Tibial artery (tissue), 4 donors: ENCODE results near the gene TBXAS1.
A peak's percentile ranks its signal among the peaks of the same experiment; 100 is the strongest.

ENCODE experiments used
- DNase-seq, 2 donors: peaks; one replicate each; pipeline ENCODE4 v3.0.0-alpha.2; 2019
- H3K27ac ChIP-seq, 2 donors: fragments of 200-600 bp; sonication (generic) in 1 of 2; 1 replicate in 1 of 2; 2 replicates in 1 of 2; pipeline ENCODE4 v1.5.1; 2018 to 2019; ENCODE audit warnings: mild to moderate bottlenecking in 1 of 2
- H3K27me3 ChIP-seq, 2 donors: fragments of 200-600 bp; sonication (generic) in 1 of 2; one replicate each; pipeline versions ENCODE4 v1.5.1 to v1.6.0; 2016 to 2019
- H3K36me3 ChIP-seq, 3 donors: fragments of 200-600 bp; sonication (generic) in 2 of 3; one replicate each; pipeline ENCODE4 v1.5.1; 2016 to 2019; ENCODE audit warnings: mild to moderate bottlenecking in 2 of 3
- H3K4me1 ChIP-seq, 4 donors: fragments of 200-600 bp; sonication (generic) in 2 of 4; 1 replicate in 3 of 4; 2 replicates in 1 of 4; pipeline ENCODE4 v1.5.1; 2016 to 2019
- H3K4me3 ChIP-seq, 2 donors: fragments of 200-600 bp; sonication (generic) in 1 of 2; 1 replicate in 1 of 2; 2 replicates in 1 of 2; pipeline ENCODE4 v1.5.1; 2018 to 2019; ENCODE audit warnings: mild to moderate bottlenecking in 2 of 2
- H3K9me3 ChIP-seq, 3 donors: fragments of 200-600 bp; sonication (generic) in 1 of 3; one replicate each; pipeline ENCODE4 v1.5.1; 2016 to 2019
- CTCF ChIP-seq, 2 experiments: fragments of 200-600 bp in 1 of 2; fragments of 450-650 bp in 1 of 2; IDR thresholded peaks; one replicate each; pipeline ENCODE4 v1.5.1; 2017 to 2019; ENCODE audit warnings: antibody characterized with exemption in 2 of 2, mild to moderate bottlenecking in 1 of 2, moderate library complexity in 1 of 2
- intact Hi-C: fragments of 100-400 bp; cut with DNase I; formaldehyde crosslinking; loops from one replicate; pipeline ENCODE4 v1.15.0; 2023; ENCODE audit warnings: low total_unique reads

TBXAS1 gene

GRCh38 chr7:140006600-140006999 is 177.5 kb downstream of the TBXAS1 start:
- Histone ChIP-seq H3K27me3 (peaks cover 0 to 4% of the 10 kb centered on the region in 2 donors), H3K4me3 (no peak overlapping the region), H3K9me3 (no peaks in the 10 kb centered on the region), H3K27ac (no peak overlapping the region), H3K4me1 (no peaks in the 10 kb centered on the region), H3K36me3 (no peaks in the 10 kb centered on the region)
- intact Hi-C loops, result loop anchor here (10.0 kb wide), 3 partner anchors 222 to 512 kb away; no protein-coding TSS in a partner anchor
- no peak for TF ChIP-seq CTCF (IDR thresholded peaks at IDR 0.05)
- peak in 1 of 2 donors; percentile 13 for DNase-seq

DNA sequence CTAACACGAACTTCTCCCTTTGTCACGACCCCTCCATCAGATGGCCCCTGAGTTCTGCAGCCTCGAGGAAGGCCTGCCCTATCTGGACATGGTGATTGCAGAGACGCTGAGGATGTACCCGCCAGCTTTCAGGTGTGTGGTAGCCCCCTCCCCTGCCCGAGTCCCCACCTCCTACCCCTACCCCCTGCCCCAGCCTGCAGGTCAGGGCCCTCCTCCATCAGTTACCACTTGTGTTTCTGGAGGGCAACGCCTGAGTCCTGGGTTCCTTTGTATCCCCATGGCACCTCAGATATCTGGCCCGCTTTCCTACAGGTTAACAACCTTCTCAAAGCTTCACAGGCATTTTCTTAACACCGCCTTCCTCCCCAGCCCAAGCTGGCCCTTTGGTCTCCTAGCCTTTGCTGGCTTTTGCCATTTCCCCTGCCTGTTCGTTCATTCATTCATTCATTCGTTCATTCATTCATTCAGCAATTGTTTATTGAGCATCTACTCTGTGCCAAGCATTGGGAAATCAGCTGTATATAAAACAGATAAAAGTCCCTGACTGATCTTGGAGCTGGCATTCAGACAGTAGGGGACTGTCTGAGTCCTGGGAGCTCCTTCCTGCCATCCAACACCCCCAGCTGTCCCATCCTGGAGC is 178.1 kb downstream of the TBXAS1 start:
- Histone ChIP-seq H3K4me1 (no peaks in the 10 kb centered on the region), H3K27me3 (peaks cover 0 to 4% of the 10 kb centered on the region in 2 donors), H3K36me3 (no peaks in the 10 kb centered on the region), H3K9me3 (no peaks in the 10 kb centered on the region), H3K27ac (no peak overlapping the region), H3K4me3 (no peak overlapping the region)
- no peak for TF ChIP-seq CTCF (IDR thresholded peaks at IDR 0.05)
- DNase-seq, result no peak
- intact Hi-C loops, result loop anchor here (10.0 kb wide), 3 partner anchors 222 to 512 kb away; no protein-coding TSS in a partner anchor

DNA sequence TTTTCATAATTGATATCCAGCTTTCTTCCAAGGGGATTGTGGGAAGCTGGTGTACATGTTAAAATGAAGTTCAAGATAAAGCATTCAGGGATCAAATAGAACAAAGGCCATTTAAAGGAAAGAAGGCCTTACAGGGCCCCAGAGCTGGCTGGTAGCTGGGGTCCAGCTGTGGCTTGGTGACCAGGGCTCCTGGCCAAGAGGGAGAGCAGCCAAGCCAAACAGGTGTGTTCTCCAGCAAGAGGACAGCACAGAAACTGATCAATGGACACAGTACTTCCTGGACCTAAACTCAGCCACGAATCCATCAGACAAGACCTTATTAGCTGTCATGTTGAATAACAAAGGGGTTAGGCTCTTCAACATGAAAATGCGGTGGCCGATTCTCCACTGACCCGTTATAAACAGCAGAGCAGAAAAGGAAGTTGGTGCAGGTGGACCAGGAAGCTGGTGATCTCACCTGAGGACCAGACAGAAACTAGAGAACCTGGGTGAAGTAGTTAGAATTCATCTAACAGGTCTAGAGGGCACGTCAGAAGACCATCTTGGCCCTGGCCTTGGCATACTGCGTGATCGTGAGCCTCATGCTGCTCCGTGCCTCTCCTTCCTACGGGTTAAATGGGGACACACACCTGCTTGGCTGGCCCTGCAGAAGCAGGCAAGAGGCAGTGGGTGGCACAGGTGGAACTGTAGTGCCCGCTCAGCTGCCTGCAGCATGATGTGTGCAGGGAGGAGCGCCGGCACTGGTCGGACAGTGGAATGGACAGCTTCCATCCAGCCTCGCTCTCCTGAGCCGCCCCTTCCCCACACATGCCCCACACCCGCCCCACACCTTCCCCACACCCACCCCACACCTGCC is 179.9 kb downstream of the TBXAS1 start:
- Histone ChIP-seq H3K27me3 (peaks cover 0 to 4% of the 10 kb centered on the region in 2 donors), H3K4me1 (no peaks in the 10 kb centered on the region), H3K4me3 (no peak overlapping the region), H3K36me3 (no peaks in the 10 kb centered on the region), H3K27ac (no peak overlapping the region), H3K9me3 (no peaks in the 10 kb centered on the region)
- no peak for TF ChIP-seq CTCF (IDR thresholded peaks at IDR 0.05)
- intact Hi-C loops, result loop anchor here (10.0 kb wide), 3 partner anchors 224 to 514 kb away; no protein-coding TSS in a partner anchor
- DNase-seq, result peak in 1 of 2 donors; percentile 48

GRCh38 chr7:140009735-140010134 is 180.7 kb downstream of the TBXAS1 start:
- H3K27ac ChIP-seq, result no peak overlapping the region
- peak in 1 of 2 donors; percentile 54 for DNase-seq
- H3K27me3 ChIP-seq, result peaks cover 0 to 4% of the 10 kb centered on the region in 2 donors
- intact Hi-C loops, result loop anchor here (10.0 kb wide), 3 partner anchors 225 to 515 kb away; no protein-coding TSS in a partner anchor
- H3K9me3 ChIP-seq, result no peaks in the 10 kb centered on the region
- TF ChIP-seq CTCF (IDR thresholded peaks at IDR 0.05), result no peak
- no peaks in the 10 kb centered on the region for H3K4me1 ChIP-seq
- no peaks in the 10 kb centered on the region for H3K36me3 ChIP-seq
- H3K4me3 ChIP-seq, result no peak overlapping the region

- peaks cover 0 to 4% of the 10 kb centered on the region in 2 donors for H3K27me3 ChIP-seq
- no peak overlapping the region for H3K27ac ChIP-seq
- no peaks in the 10 kb centered on the region for H3K9me3 ChIP-seq
- no peak for TF ChIP-seq CTCF (IDR thresholded peaks at IDR 0.05)
- no peak for DNase-seq
- H3K4me1 ChIP-seq, result no peaks in the 10 kb centered on the region
- no peak overlapping the region for H3K4me3 ChIP-seq
- intact Hi-C loops, result no loop called here
- H3K36me3 ChIP-seq, result no peaks in the 10 kb centered on the region
These were observed 181.3 kb downstream of the TBXAS1 start for GRCh38 chr7:140010194-140010895.
